Type B pancreatic cell (in vitro differentiated cells): ENCODE results near the gene TMEM138. TPM values are rescaled to one million over a fixed set of nuclear protein-coding genes. Genes with fewer than 3 reads are reported as not detected.

Experiments
- DNase-seq: peaks from one replicate; pipeline ENCODE4 v3.0.0; 2021; ENCODE audit warnings: mixed read lengths; ENCODE audit not compliant: unreplicated experiment; ENCODE audit errors: extremely low spot score
- H3K27ac Mint-ChIP-seq: 2 replicates; pipeline ENCODE4 v1.8.0; 2021; ENCODE audit warnings: mild to moderate bottlenecking, mixed read lengths
- H3K27me3 Mint-ChIP-seq: 2 replicates; pipeline ENCODE4 v1.8.0; 2021; ENCODE audit warnings: mixed read lengths
- H3K36me3 Mint-ChIP-seq: 2 replicates; pipeline ENCODE4 v1.8.0; 2021; ENCODE audit warnings: mixed read lengths
- H3K4me1 Mint-ChIP-seq: one replicate; pipeline ENCODE4 v1.8.0; 2021; ENCODE audit warnings: mixed read lengths; ENCODE audit not compliant: unreplicated experiment
- H3K4me3 Mint-ChIP-seq: 2 replicates; pipeline ENCODE4 v1.8.0; 2021; ENCODE audit warnings: mild to moderate bottlenecking, mixed read lengths
- H3K9me3 Mint-ChIP-seq: 2 replicates; pipeline ENCODE4 v1.8.0; 2021; ENCODE audit warnings: mixed read lengths
- total RNA-seq: library from RNA; stranded (reverse); gene quantifications from 2 replicates; pipeline ENCODE4 v1.2.1, GENCODE V29; 2021; ENCODE audit warnings: low replicate concordance
- TF ChIP-seq, protein P1 (sequence below): fragments of 200-600 bp; sonication (generic); conservative IDR thresholded peaks from 2 replicates; pipeline ENCODE4 v1.5.0; 2021; ENCODE audit warnings: antibody characterized with exemption, mild to moderate bottlenecking

TMEM138 gene
- total RNA-seq, 1 donor from 2014 or later: 54.5 TPM

DNA sequence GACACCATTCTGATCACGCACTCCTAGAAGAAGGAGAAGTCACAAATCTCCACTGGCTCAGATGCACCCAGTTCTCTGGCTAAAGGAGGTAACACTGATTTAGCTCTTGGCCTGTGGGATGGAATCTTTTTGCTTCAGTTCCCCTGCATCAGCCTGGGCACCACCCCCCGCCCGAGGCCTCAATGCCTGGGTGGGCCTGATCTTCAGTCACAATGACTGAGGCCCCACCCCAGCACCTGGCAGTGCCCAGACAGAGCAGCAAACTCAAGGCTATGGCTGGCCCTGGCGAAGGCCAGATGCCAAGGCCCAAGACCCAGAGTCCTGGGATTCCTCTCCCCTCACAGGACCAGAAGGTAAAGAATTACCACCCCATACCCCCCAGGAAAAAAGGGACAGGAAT is 5.5 kb upstream of the TMEM138 start:
- Mint-ChIP-seq H3K27ac (no peak overlapping the region), H3K9me3 (no peaks in the 10 kb centered on the region), H3K27me3 (no peaks in the 10 kb centered on the region), H3K4me1 (peaks cover 12% of the 10 kb centered on the region), H3K4me3 (no peak overlapping the region), H3K36me3 (peaks cover 10% of the 10 kb centered on the region)
- TF ChIP-seq, protein P1, sequence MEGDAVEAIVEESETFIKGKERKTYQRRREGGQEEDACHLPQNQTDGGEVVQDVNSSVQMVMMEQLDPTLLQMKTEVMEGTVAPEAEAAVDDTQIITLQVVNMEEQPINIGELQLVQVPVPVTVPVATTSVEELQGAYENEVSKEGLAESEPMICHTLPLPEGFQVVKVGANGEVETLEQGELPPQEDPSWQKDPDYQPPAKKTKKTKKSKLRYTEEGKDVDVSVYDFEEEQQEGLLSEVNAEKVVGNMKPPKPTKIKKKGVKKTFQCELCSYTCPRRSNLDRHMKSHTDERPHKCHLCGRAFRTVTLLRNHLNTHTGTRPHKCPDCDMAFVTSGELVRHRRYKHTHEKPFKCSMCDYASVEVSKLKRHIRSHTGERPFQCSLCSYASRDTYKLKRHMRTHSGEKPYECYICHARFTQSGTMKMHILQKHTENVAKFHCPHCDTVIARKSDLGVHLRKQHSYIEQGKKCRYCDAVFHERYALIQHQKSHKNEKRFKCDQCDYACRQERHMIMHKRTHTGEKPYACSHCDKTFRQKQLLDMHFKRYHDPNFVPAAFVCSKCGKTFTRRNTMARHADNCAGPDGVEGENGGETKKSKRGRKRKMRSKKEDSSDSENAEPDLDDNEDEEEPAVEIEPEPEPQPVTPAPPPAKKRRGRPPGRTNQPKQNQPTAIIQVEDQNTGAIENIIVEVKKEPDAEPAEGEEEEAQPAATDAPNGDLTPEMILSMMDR: no peak
- no peak for DNase-seq

DNA sequence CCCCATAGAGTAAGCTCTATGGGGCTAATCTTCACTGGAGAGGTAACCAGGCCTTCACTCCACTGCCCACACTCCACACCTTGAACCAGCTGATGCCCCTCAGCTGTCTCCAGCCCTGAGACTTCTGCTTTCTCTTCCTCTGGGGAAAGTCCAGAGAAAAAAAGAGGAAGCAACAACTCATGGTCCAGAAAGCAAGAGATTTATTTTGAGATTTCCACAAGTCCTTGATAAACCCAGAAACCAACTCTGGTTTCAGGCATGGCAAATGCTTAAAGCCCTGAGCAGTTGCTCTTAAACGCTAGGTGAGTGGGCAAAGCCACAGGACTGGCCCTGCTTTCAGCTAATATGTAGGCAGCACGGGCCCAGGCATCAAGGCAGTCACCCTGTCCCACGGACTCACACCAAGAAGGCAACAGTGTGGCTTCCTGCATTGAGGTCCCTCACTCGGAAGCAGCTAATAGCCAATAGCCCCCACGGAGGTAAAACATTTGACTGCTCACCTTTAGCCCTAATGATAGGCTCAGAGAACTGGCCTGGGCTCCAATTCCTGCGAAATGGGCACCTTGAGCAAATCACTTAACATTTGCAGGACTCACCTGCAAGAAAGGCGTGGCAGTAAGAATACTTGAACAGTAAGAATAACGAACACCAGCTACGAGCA is 4.8 kb upstream of the TMEM138 start:
- no peak for DNase-seq
- H3K4me1 Mint-ChIP-seq: peaks cover 15% of the 10 kb centered on the region
- H3K4me3 Mint-ChIP-seq: peak overlapping the region; percentile 31
- H3K27ac Mint-ChIP-seq: no peak overlapping the region
- H3K27me3 Mint-ChIP-seq: no peaks in the 10 kb centered on the region
- H3K9me3 Mint-ChIP-seq: no peaks in the 10 kb centered on the region
- H3K36me3 Mint-ChIP-seq: peaks cover 13% of the 10 kb centered on the region
- TF ChIP-seq, protein P1: no peak

DNA sequence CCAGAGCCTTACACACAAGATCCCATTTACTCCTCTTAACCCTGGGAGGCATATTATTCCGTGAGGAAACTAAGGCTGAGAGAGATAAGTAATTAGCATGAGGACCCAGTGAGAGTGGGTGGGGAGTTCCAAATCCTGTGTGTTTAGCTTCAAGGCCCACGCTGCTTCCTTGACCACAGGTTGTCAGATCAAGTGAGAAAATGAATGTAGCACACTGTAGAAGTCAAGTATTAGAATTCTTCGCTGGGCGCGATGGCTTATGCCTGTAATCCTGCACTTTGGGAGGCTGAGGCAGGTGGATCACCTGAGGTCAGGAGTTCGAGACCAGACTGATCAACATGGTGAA is 4.3 kb upstream of the TMEM138 start:
- Mint-ChIP-seq H3K27me3 (no peaks in the 10 kb centered on the region), H3K36me3 (peaks cover 15% of the 10 kb centered on the region), H3K4me3 (peak overlapping the region; percentile 31), H3K4me1 (peaks cover 20% of the 10 kb centered on the region), H3K9me3 (no peaks in the 10 kb centered on the region), H3K27ac (no peak overlapping the region)
- TF ChIP-seq, protein P1: no peak
- no peak for DNase-seq

DNA sequence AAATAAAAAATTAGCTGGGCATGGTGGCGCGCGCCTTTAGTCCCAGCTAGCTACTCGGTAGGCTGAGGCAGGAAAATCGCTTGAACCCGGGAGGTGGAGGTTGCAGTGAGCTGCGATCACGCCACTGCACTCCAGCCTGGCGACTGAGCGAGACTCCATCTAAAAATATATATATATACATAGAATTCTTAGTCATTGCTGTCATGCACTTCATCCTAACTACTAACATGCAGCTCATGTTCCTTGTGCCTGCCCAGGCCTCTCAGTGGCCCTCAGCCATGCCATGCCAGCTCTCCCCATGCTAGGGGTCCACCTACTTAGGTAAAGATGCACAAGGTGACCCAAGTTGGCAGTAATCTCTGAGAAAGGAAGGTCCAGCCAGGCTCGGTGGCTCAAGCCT is 3.6 kb upstream of the TMEM138 start:
- Mint-ChIP-seq H3K4me1 (peaks cover 25% of the 10 kb centered on the region), H3K36me3 (peaks cover 8% of the 10 kb centered on the region), H3K9me3 (no peaks in the 10 kb centered on the region), H3K27ac (no peak overlapping the region), H3K4me3 (no peak overlapping the region), H3K27me3 (no peaks in the 10 kb centered on the region)
- TF ChIP-seq, protein P1: no peak
- DNase-seq: no peak

DNA sequence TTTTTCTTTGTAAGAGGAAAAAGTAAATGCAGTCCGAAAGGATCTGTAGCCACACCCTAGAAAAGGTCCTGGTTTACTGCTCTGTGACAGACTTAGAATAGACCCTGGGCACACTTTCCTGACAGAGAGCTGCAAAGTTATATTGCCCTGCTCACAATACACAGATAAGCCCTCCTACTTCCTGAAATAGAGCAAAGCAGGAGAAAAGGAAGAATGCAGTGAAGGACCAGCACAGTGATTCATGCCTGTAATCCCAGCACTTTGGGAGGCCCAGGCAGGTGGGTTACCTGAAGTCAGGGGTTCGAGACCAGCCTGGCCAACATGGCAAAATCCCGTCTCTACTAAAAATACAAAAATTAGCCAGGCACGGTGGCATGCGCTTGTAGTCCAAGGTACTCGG is 2.7 kb upstream of the TMEM138 start:
- Mint-ChIP-seq H3K4me1 (peaks cover 28% of the 10 kb centered on the region), H3K27ac (peak overlapping the region; percentile 41), H3K36me3 (peaks cover 7% of the 10 kb centered on the region), H3K27me3 (no peaks in the 10 kb centered on the region), H3K9me3 (no peaks in the 10 kb centered on the region), H3K4me3 (peak overlapping the region; percentile 100)
- no peak for DNase-seq
- TF ChIP-seq, protein P1: no peak
